Breast epithelium (tissue), 4 donors: ENCODE results near the gene AMZ1. TPM values are rescaled to one million over a fixed set of nuclear protein-coding genes. Genes with fewer than 3 reads are reported as not detected.
A peak's percentile ranks its signal among the peaks of the same experiment; 100 is the strongest.

ENCODE experiments used
- DNase-seq, 2 donors: peaks; one replicate each; pipeline ENCODE4 v3.0.0-alpha.2; 2019; ENCODE audit warnings: low spot score in 2 of 2
- H3K27ac ChIP-seq, 2 donors: fragments of 200-600 bp; sonication (generic) in 1 of 2; one replicate each; pipeline ENCODE4 v1.5.1; 2016 to 2019; ENCODE audit warnings: mild to moderate bottlenecking in 1 of 2
- H3K27me3 ChIP-seq, 2 donors: fragments of 200-600 bp; sonication (generic) in 1 of 2; one replicate each; pipeline versions ENCODE4 v1.5.1 to v1.6.0; 2017 to 2019; ENCODE audit warnings: control low read depth in 1 of 2, mild to moderate bottlenecking in 1 of 2
- H3K36me3 ChIP-seq: fragments of 200-600 bp; one replicate; pipeline ENCODE4 v1.5.1; 2019
- H3K4me1 ChIP-seq, 2 donors: fragments of 200-600 bp; sonication (generic); one replicate each; pipeline ENCODE4 v1.5.1; 2016 to 2019; ENCODE audit warnings: control low read depth in 1 of 2
- H3K4me3 ChIP-seq, 3 donors: fragments of 200-600 bp; sonication (generic); 1 replicate in 2 of 3; 2 replicates in 1 of 3; pipeline ENCODE4 v1.5.1; 2016 to 2019; ENCODE audit warnings: mild to moderate bottlenecking in 3 of 3, moderate library complexity in 2 of 3
- H3K9me3 ChIP-seq, 2 donors: fragments of 200-600 bp; sonication (generic) in 1 of 2; one replicate each; pipeline ENCODE4 v1.5.1; 2016 to 2019; ENCODE audit warnings: control low read depth in 1 of 2
- POLR2A ChIP-seq: fragments of 450-650 bp; IDR thresholded peaks from one replicate; pipeline ENCODE4 v1.6.1; 2016; ENCODE audit warnings: antibody characterized with exemption, mild to moderate bottlenecking, moderate library complexity
- POLR2AphosphoS5 ChIP-seq, 3 donors: sonication (generic); formaldehyde crosslinking; IDR thresholded peaks; one replicate each; pipeline ENCODE4 v1.6.1; 2017; ENCODE audit warnings: antibody characterized with exemption in 3 of 3
- intact Hi-C: fragments of 100-400 bp; cut with DNase I; formaldehyde crosslinking; loops from one replicate; pipeline ENCODE4 v1.15.1; 2023; ENCODE audit warnings: low total_unique reads
- total RNA-seq, 3 donors: library from RNA; depleted of rRNA; stranded (reverse); fragments of >200 nt; gene quantifications; one replicate each; pipeline ENCODE4 v1.1.0, GENCODE V29; 2016
- TF ChIP-seq, protein P1 (sequence below), 3 donors: fragments of 450-650 bp; IDR thresholded peaks; one replicate each; pipeline ENCODE4 v1.5.1; 2016 to 2017; ENCODE audit warnings: antibody characterized with exemption in 3 of 3, mild to moderate bottlenecking in 3 of 3, moderate library complexity in 3 of 3

The AMZ1 gene
- total RNA-seq, 3 donors from 2014 or later = 0.16 to 0.88 (median 0.33) TPM

DNA sequence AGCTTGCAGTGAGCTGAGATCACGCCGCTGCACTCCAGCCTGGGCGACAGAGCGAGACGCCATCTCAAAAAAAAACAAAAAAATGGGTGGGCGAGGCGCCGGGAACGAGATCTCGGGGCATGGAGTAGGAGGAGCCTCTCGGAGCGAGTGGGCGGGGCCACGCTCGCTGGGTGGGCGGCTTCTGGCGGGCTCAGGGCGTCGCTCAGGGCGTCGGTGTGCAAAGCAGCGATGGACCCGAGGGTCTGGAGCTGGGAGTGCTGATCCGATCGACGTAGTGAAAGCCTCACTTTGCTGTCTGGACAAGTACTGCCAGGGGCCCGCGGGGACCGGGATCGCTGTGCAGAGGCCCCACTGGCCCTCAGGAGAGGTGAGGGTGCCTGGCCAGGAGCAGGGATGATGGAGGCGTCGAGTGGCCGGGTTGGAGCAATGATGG lies 22.6 kb upstream of the AMZ1 start:
- intact Hi-C loops = no loop called here
- H3K27me3 ChIP-seq = peaks cover 0 to 7% of the 10 kb centered on the region in 2 donors
- H3K4me3 ChIP-seq = peak overlapping the region in 1 of 3 donors; percentile 46
- H3K36me3 ChIP-seq = no peaks in the 10 kb centered on the region
- TF ChIP-seq POLR2AphosphoS5 (IDR thresholded peaks at IDR 0.05) (no peak), POLR2A (no peak)
- TF ChIP-seq, protein P1, sequence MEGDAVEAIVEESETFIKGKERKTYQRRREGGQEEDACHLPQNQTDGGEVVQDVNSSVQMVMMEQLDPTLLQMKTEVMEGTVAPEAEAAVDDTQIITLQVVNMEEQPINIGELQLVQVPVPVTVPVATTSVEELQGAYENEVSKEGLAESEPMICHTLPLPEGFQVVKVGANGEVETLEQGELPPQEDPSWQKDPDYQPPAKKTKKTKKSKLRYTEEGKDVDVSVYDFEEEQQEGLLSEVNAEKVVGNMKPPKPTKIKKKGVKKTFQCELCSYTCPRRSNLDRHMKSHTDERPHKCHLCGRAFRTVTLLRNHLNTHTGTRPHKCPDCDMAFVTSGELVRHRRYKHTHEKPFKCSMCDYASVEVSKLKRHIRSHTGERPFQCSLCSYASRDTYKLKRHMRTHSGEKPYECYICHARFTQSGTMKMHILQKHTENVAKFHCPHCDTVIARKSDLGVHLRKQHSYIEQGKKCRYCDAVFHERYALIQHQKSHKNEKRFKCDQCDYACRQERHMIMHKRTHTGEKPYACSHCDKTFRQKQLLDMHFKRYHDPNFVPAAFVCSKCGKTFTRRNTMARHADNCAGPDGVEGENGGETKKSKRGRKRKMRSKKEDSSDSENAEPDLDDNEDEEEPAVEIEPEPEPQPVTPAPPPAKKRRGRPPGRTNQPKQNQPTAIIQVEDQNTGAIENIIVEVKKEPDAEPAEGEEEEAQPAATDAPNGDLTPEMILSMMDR (IDR thresholded peaks at IDR 0.05) = no peak
- no peak overlapping the region for H3K27ac ChIP-seq
- DNase-seq = no peak
- H3K4me1 ChIP-seq = no peaks in the 10 kb centered on the region
- peaks cover 0 to 5% of the 10 kb centered on the region in 2 donors for H3K9me3 ChIP-seq

DNA sequence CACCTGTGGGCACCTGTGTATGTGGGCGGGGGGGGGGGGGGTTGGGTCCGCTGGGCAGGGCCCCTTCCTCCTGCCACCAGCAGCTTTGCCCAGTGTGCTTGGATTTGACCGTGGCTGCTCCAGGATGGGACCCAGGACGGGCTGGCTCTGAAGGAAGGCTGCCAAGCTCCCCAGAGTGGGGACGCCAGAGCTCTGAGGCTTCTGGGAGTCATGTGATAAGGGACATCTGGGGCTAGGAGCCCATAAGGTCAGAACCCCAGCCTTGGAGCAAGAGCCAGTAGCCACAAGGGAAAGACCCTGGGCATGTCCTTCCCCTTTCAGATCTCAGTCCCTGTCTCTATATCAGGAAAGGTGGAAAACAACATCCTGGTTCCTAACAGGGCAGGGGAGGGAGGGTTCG lies 21.8 kb upstream of the AMZ1 start:
- Histone ChIP-seq H3K27ac (no peak overlapping the region), H3K9me3 (peaks cover 0 to 5% of the 10 kb centered on the region in 2 donors), H3K4me1 (no peaks in the 10 kb centered on the region), H3K4me3 (no peak overlapping the region), H3K27me3 (peaks cover 0 to 8% of the 10 kb centered on the region in 2 donors), H3K36me3 (no peaks in the 10 kb centered on the region)
- intact Hi-C loops = no loop called here
- TF ChIP-seq POLR2A = no peak
- TF ChIP-seq, protein P1 (IDR thresholded peaks at IDR 0.05) = no peak
- no peak for TF ChIP-seq POLR2AphosphoS5 (IDR thresholded peaks at IDR 0.05)
- DNase-seq = no peak

DNA sequence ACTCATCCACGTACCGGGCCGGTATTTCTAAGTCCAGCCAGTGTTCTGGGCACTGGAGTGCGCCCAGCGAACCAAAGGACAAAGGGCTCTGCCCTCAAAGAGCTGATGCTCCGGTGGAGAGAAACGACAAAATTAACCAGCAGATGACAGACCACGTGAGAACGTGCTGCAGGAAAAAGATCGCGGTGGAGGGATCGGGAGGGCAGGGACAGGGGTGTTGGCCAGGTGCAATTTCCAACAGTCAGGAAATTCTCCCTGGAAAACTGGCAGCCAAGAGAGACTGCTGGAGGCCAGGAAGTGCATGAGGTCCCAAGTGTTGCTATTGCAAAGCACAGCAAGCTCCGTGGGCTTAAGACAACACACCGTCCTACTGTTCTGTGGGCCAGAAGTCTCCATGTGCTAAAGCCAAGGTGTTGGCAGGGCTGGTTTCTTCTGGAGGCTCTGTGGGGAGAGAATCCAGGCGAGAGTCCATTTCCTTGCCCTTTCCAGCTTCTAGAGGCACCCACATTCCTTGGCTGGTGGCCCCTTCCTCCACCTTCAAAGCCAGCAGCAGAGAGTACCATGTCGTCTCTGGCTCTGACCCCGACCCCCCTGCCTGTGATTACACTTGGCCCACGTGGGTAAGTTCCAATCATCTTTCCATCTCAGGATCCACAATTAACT lies 21.3 kb upstream of the AMZ1 start:
- Histone ChIP-seq H3K27me3 (peaks cover 0 to 8% of the 10 kb centered on the region in 2 donors), H3K9me3 (peaks cover 0 to 5% of the 10 kb centered on the region in 2 donors), H3K36me3 (no peaks in the 10 kb centered on the region), H3K4me1 (no peaks in the 10 kb centered on the region), H3K4me3 (no peak overlapping the region), H3K27ac (no peak overlapping the region)
- TF ChIP-seq POLR2AphosphoS5 (IDR thresholded peaks at IDR 0.05) = no peak
- no peak for TF ChIP-seq POLR2A
- TF ChIP-seq, protein P1 (IDR thresholded peaks at IDR 0.05) = no peak
- DNase-seq = no peak
- intact Hi-C loops = no loop called here

DNA sequence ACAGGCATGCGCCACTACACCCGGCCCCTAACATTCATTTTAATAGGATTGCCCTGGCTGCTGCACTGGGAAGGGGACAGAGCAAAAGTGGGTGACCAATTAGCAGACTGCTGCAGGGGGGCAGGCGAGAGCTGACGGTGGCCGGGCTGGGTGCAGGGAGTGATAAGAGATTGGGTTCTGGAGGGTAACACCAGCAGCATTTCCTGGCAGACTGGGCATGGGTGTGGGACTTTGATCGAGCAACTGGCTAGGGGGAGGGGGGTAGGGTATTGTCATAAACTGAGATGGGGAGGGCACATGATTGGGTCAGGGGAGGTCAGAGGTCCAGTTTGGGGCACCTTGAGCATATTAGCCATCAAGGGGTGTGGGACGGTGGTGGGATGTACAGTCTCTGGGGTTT lies 20.2 kb upstream of the AMZ1 start:
- H3K4me1 ChIP-seq = no peaks in the 10 kb centered on the region
- no peaks in the 10 kb centered on the region for H3K36me3 ChIP-seq
- H3K27ac ChIP-seq = no peak overlapping the region
- intact Hi-C loops = no loop called here
- peaks cover 0 to 5% of the 10 kb centered on the region in 2 donors for H3K9me3 ChIP-seq
- peaks cover 0 to 8% of the 10 kb centered on the region in 2 donors for H3K27me3 ChIP-seq
- TF ChIP-seq POLR2AphosphoS5 (IDR thresholded peaks at IDR 0.05) = no peak
- TF ChIP-seq POLR2A = no peak
- TF ChIP-seq, protein P1 (IDR thresholded peaks at IDR 0.05) = no peak
- no peak overlapping the region for H3K4me3 ChIP-seq
- no peak for DNase-seq

DNA sequence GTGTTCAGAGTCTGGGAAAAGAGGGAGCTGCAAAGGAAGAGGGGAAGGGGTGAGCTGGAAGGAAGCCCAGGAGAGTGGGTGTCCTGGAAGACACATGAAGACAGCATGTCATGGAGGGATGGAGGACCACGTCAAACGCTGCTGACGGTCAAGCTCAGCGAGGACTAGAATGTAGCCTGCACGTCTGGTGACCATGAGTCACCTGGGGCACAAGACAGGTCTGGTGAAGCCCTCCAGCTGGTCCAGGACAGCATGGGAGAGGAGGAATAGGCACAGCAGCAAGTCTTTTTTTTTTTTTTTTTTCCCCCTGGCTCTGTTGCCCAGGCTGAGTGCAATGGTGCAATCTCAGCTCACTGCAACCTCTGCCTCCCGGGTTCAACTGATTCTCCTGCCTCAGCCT lies 19.6 kb upstream of the AMZ1 start:
- no peak for DNase-seq
- H3K27me3 ChIP-seq = peaks cover 0 to 8% of the 10 kb centered on the region in 2 donors
- intact Hi-C loops = no loop called here
- H3K4me1 ChIP-seq = no peaks in the 10 kb centered on the region
- H3K27ac ChIP-seq = no peak overlapping the region
- no peaks in the 10 kb centered on the region for H3K36me3 ChIP-seq
- H3K9me3 ChIP-seq = peaks cover 0 to 5% of the 10 kb centered on the region in 2 donors
- H3K4me3 ChIP-seq = no peak overlapping the region
- TF ChIP-seq POLR2A = no peak
- TF ChIP-seq POLR2AphosphoS5 (IDR thresholded peaks at IDR 0.05) = no peak
- TF ChIP-seq, protein P1 (IDR thresholded peaks at IDR 0.05) = no peak
